Measurements from ENCODE around the gene NFIC.
"Not testable (repeated sequence)": the region's sequence is repeated elsewhere in the genome, so short reads cannot be mapped to it uniquely, and the experiment has no call there.

The NFIC gene

GRCh38 chr19:3335431-3336350 is 30.7 kb upstream of the NFIC start:
- DNase-seq (ENCODE audit: low read depth) = no peak
- H3K4me3 ChIP-seq (ENCODE audit: low read depth, low read length) = no peak overlapping the region
- no peak for TF ChIP-seq POLR2A (IDR thresholded peaks at IDR 0.05; ENCODE audit: extremely low read depth, insufficient read length)
- TF ChIP-seq CTCF (IDR thresholded peaks at IDR 0.05; ENCODE audit: low read depth, low read length) = no peak
- TF ChIP-seq, protein P1, sequence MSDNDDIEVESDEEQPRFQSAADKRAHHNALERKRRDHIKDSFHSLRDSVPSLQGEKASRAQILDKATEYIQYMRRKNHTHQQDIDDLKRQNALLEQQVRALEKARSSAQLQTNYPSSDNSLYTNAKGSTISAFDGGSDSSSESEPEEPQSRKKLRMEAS (IDR thresholded peaks at IDR 0.05; ENCODE audit: low read depth, low read length) = no peak
- TF ChIP-seq MYC (IDR thresholded peaks at IDR 0.05; ENCODE audit: low read depth, low read length) = no peak

GRCh38 chr19:3336351-3336679 is 30.1 kb upstream of the NFIC start:
- TF ChIP-seq CTCF (IDR thresholded peaks at IDR 0.05; ENCODE audit: low read depth, low read length) = no peak
- no peak for TF ChIP-seq POLR2A (IDR thresholded peaks at IDR 0.05; ENCODE audit: extremely low read depth, insufficient read length)
- no peak for TF ChIP-seq MYC (IDR thresholded peaks at IDR 0.05; ENCODE audit: low read depth, low read length)
- TF ChIP-seq, protein P1 (IDR thresholded peaks at IDR 0.05; ENCODE audit: low read depth, low read length) = no peak
- no peak overlapping the region for H3K4me3 ChIP-seq (ENCODE audit: low read depth, low read length)
- no peak for DNase-seq (ENCODE audit: low read depth)

DNA sequence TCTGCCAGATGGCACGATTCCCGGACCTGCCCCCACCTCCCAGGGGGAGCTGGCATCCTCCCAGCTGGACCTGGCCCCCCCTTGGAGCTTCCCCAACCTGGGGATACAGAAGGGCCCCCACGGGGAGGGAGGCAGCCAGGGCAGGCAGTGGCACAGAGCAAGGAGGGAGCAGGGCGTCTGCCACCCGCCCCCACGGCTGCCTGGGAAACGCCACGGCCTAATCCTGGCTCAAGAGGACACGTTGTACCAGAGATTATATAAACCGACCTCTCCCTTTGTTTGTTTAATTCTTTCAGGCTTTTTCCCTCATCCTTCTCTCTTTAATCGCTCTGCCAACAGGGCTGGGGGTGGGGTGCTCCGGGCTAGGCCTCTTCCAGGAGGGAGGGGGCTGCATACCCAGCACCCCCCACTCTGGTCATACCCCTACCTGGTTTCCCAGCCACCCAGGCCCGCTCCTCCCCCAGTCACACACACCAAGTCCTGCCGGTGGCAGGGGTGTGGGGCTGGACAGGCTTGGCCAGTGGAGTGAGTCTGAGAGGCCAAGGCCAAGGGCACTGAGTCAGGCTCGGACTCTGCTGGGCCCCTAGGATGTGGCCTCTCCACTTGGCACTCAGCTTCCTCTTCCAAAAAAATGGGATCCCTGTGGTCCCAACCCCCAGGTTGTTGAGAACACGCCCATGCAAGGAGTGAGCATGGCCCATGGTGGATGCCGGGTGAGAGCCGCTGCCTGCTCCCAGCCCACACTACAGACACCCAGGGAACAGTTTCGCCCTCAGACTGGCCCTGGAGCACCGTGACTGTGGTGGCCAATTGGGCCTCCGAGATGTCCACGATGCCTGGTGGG is 29.5 kb upstream of the NFIC start:
- DNase-seq (ENCODE audit: low read depth) = no peak
- TF ChIP-seq, protein P1 (IDR thresholded peaks at IDR 0.05; ENCODE audit: low read depth, low read length) = no peak
- no peak for TF ChIP-seq MYC (IDR thresholded peaks at IDR 0.05; ENCODE audit: low read depth, low read length)
- no peak for TF ChIP-seq POLR2A (IDR thresholded peaks at IDR 0.05; ENCODE audit: extremely low read depth, insufficient read length)
- TF ChIP-seq CTCF (IDR thresholded peaks at IDR 0.05; ENCODE audit: low read depth, low read length) = no peak
- H3K4me3 ChIP-seq (ENCODE audit: low read depth, low read length) = no peak overlapping the region

- TF ChIP-seq CTCF (IDR thresholded peaks at IDR 0.05; ENCODE audit: low read depth, low read length) = no peak
- TF ChIP-seq, protein P1 (IDR thresholded peaks at IDR 0.05; ENCODE audit: low read depth, low read length) = no peak
- peak; percentile 53 for DNase-seq (ENCODE audit: low read depth)
- no peak overlapping the region for H3K4me3 ChIP-seq (ENCODE audit: low read depth, low read length)
These were observed 27.7 kb upstream of the NFIC start for GRCh38 chr19:3338541-3339181.

DNA sequence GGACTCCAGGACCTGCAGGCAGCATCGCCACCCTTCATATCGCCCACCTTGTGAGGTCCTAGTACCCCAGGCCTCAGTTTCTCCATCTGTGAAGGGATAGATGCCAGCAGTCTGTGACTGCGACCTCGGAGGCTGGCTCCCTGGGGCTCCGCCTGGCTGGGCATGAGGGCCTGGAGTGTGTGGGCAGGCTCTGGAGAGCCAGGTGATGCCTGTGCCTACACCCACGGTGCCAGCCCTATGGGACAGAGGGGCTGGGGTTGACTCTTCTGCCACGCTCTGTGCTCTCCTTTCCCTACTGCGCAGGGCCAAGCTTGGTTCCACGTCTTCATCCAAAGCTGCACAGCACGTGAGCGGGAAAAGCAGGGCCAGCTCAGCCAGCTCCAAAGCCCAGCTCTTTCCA is 26.0 kb upstream of the NFIC start:
- no peak overlapping the region for H3K4me3 ChIP-seq (ENCODE audit: low read depth, low read length)

GRCh38 chr19:3342246-3342645 is 24.1 kb upstream of the NFIC start:
- H3K4me3 ChIP-seq (ENCODE audit: low read depth, low read length) = no peak overlapping the region
- DNase-seq (ENCODE audit: low read depth) = no peak
- no peak for TF ChIP-seq CTCF (IDR thresholded peaks at IDR 0.05; ENCODE audit: low read depth, low read length)
- no peak for TF ChIP-seq POLR2A (IDR thresholded peaks at IDR 0.05; ENCODE audit: extremely low read depth, insufficient read length)
- no peak for TF ChIP-seq MYC (IDR thresholded peaks at IDR 0.05; ENCODE audit: low read depth, low read length)
- TF ChIP-seq, protein P1 (IDR thresholded peaks at IDR 0.05; ENCODE audit: low read depth, low read length) = no peak

More for the DNA sequence above, 26.0 kb upstream of the NFIC start:
- no peak for DNase-seq (ENCODE audit: low read depth)
- no peak for TF ChIP-seq MYC (IDR thresholded peaks at IDR 0.05; ENCODE audit: low read depth, low read length)

- not testable (repeated sequence) for H3K4me3 ChIP-seq (ENCODE audit: low read depth, low read length); DNase-seq (ENCODE audit: low read depth)
These were observed 23.4 kb upstream of the NFIC start for GRCh38 chr19:3342962-3343361.
